Loucy (cell line): Measurements from ENCODE around the gene CCDC66.

Experiments used
- H2AFZ ChIP-seq: fragments of 200-600 bp; sonication (generic); 2 replicates; pipeline ENCODE4 v1.6.0; 2016; ENCODE audit warnings: antibody characterized with exemption, mild to moderate bottlenecking, low read length, moderate library complexity
- H3F3A ChIP-seq: fragments of 200-600 bp; 2 replicates; pipeline ENCODE4 v1.6.0; 2016; ENCODE audit warnings: antibody characterized with exemption, low read depth, mild to moderate bottlenecking
- H3K27me3 ChIP-seq: fragments of 200-600 bp; sonication (generic); 2 replicates; pipeline ENCODE4 v1.6.1; 2014; ENCODE audit warnings: low read length, mild to moderate bottlenecking; ENCODE audit not compliant: insufficient read depth, poor library complexity, severe bottlenecking
- H3K36me3 ChIP-seq: fragments of 200-600 bp; sonication (generic); 2 replicates; pipeline ENCODE4 v1.6.1; 2016; ENCODE audit warnings: low read length; ENCODE audit not compliant: insufficient read depth
- H3K4me1 ChIP-seq: fragments of 200-600 bp; sonication (generic); 2 replicates; pipeline ENCODE4 v1.5.1; 2014; ENCODE audit warnings: low read length, mild to moderate bottlenecking; ENCODE audit not compliant: insufficient read depth, poor library complexity, severe bottlenecking
- H3K4me2 ChIP-seq: fragments of 200-600 bp; sonication (generic); 2 replicates; pipeline ENCODE4 v1.6.0; 2014; ENCODE audit warnings: antibody characterized with exemption, low read length, low read depth, mild to moderate bottlenecking; ENCODE audit not compliant: poor library complexity, severe bottlenecking
- H3K4me3 ChIP-seq: fragments of 200-600 bp; sonication (generic); 2 replicates; pipeline ENCODE4 v1.5.1; 2014; ENCODE audit warnings: low read length, mild to moderate bottlenecking, mixed read lengths; ENCODE audit not compliant: poor library complexity, severe bottlenecking
- H3K79me2 ChIP-seq: fragments of 200-600 bp; sonication (generic); 2 replicates; pipeline ENCODE4 v1.6.1; 2014; ENCODE audit warnings: low read length; ENCODE audit not compliant: insufficient read depth
- H3K9ac ChIP-seq: fragments of 200-600 bp; sonication (generic); 2 replicates; pipeline ENCODE4 v1.6.0; 2014; ENCODE audit warnings: mild to moderate bottlenecking, low read depth, low read length, moderate library complexity; ENCODE audit not compliant: poor library complexity, severe bottlenecking
- H3K9me2 ChIP-seq: fragments of 200-600 bp; sonication (generic); replicated peaks from 2 replicates; pipeline ENCODE4 v1.6.1; 2016; ENCODE audit warnings: low read depth, low read length, mixed read lengths
- H3K9me3 ChIP-seq: fragments of 200-600 bp; sonication (generic); 2 replicates; pipeline ENCODE4 v1.6.1; 2014; ENCODE audit warnings: mild to moderate bottlenecking, antibody characterized with exemption, low read length, low read depth; ENCODE audit not compliant: insufficient read depth
- H4K20me1 ChIP-seq: fragments of 200-600 bp; sonication (generic); 2 replicates; pipeline ENCODE4 v1.6.0; 2014; ENCODE audit warnings: antibody characterized with exemption, low read length, mild to moderate bottlenecking; ENCODE audit not compliant: insufficient read depth, poor library complexity, severe bottlenecking
- CTCF ChIP-seq: fragments of 200-600 bp; sonication (generic); conservative IDR thresholded peaks from 2 replicates; pipeline ENCODE4 v1.5.1; 2014; ENCODE audit warnings: mild to moderate bottlenecking, antibody characterized with exemption, low read length
- EZH2phosphoT487 ChIP-seq: fragments of 200-600 bp; IDR thresholded peaks from 2 replicates; pipeline ENCODE4 v1.6.1; 2018; ENCODE audit warnings: antibody characterized with exemption, mild to moderate bottlenecking, moderate library complexity, borderline replicate concordance

CCDC66 gene

GRCh38 chr3:56590814-56591213 lies 33.8 kb downstream of the CCDC66 start:
- Histone ChIP-seq H3K4me2 (no peak overlapping the region), H4K20me1 (no peaks in the 10 kb centered on the region), H3K27me3 (no peaks in the 10 kb centered on the region), H3K36me3 (peaks cover 11% of the 10 kb centered on the region; the same call in 1 of the 2 replicates), H3F3A (no peaks in the 10 kb centered on the region), H3K79me2 (no peaks in the 10 kb centered on the region), H3K9ac (no peak overlapping the region), H3K4me1 (no peaks in the 10 kb centered on the region), H2AFZ (no peak overlapping the region), H3K9me2 (no peaks in the 10 kb centered on the region), H3K4me3 (no peak overlapping the region), H3K9me3 (no peaks in the 10 kb centered on the region)
- TF ChIP-seq EZH2phosphoT487 (no peak), CTCF (no peak)

GRCh38 chr3:56591262-56591661 lies 34.3 kb downstream of the CCDC66 start:
- Histone ChIP-seq H3K79me2 (no peaks in the 10 kb centered on the region), H3K4me1 (no peaks in the 10 kb centered on the region), H3K9me2 (no peaks in the 10 kb centered on the region), H4K20me1 (no peaks in the 10 kb centered on the region), H3K36me3 (peaks cover 13% of the 10 kb centered on the region), H3K27me3 (no peaks in the 10 kb centered on the region), H3K9me3 (no peaks in the 10 kb centered on the region), H3K4me3 (no peak overlapping the region), H2AFZ (no peak overlapping the region), H3K4me2 (no peak overlapping the region), H3F3A (no peaks in the 10 kb centered on the region), H3K9ac (no peak overlapping the region)
- no peak for TF ChIP-seq EZH2phosphoT487
- TF ChIP-seq CTCF, result no peak

- no peaks in the 10 kb centered on the region for H3K4me1 ChIP-seq
- no peaks in the 10 kb centered on the region for H3K9me2 ChIP-seq
- TF ChIP-seq CTCF (no peak), EZH2phosphoT487 (no peak)
- no peak overlapping the region for H3K9ac ChIP-seq
- no peak overlapping the region for H2AFZ ChIP-seq
- H3K4me3 ChIP-seq, result no peak overlapping the region
- no peaks in the 10 kb centered on the region for H3K9me3 ChIP-seq
- H3K4me2 ChIP-seq, result no peak overlapping the region
- H3K36me3 ChIP-seq, result peaks cover 18% of the 10 kb centered on the region
- no peaks in the 10 kb centered on the region for H3K27me3 ChIP-seq
- no peaks in the 10 kb centered on the region for H4K20me1 ChIP-seq
- H3F3A ChIP-seq, result no peaks in the 10 kb centered on the region
- H3K79me2 ChIP-seq, result no peaks in the 10 kb centered on the region
These were observed 36.6 kb downstream of the CCDC66 start for GRCh38 chr3:56593455-56594158.
